Measurements from ENCODE around the gene FAM120B.

Gene FAM120B

GRCh38 chr6:170286934-170287265 lies 19.7 kb upstream of the FAM120B start:
- DNase-seq (ENCODE audit: low spot score) = no peak

GRCh38 chr6:170287371-170287876 lies 19.1 kb upstream of the FAM120B start:
- DNase-seq (ENCODE audit: low spot score) = peak; percentile 62

GRCh38 chr6:170288091-170288631 lies 18.4 kb upstream of the FAM120B start:
- no peak for DNase-seq (ENCODE audit: low spot score)

- DNase-seq (ENCODE audit: low spot score) = no peak
Observed at GRCh38 chr6:170288852-170289179, 17.7 kb upstream of the FAM120B start.

- DNase-seq (ENCODE audit: low spot score) = no peak
Observed at GRCh38 chr6:170289180-170289931, 17.2 kb upstream of the FAM120B start.

GRCh38 chr6:170289951-170290295 lies 16.6 kb upstream of the FAM120B start:
- DNase-seq (ENCODE audit: low spot score) = no peak

GRCh38 chr6:170290296-170291128 lies 16.0 kb upstream of the FAM120B start, which contains the start of gene DLL1:
TSS of gene DLL1 (minus strand) at chr6:170291078. CDS start at chr6:170290139, 939 bp downstream.
- DNase-seq (ENCODE audit: low spot score) = peak; percentile 96

- DNase-seq (ENCODE audit: low spot score) = peak; percentile 92
Observed at GRCh38 chr6:170291271-170292110, 15.1 kb upstream of the FAM120B start.

GRCh38 chr6:170292111-170292406 lies 14.5 kb upstream of the FAM120B start:
- no peak for DNase-seq (ENCODE audit: low spot score)

- DNase-seq (ENCODE audit: low spot score) = peak; percentile 79
Observed at GRCh38 chr6:170292407-170293158, 14.0 kb upstream of the FAM120B start.

GRCh38 chr6:170293341-170294231 lies 13.0 kb upstream of the FAM120B start:
- peak; percentile 46 for DNase-seq (ENCODE audit: low spot score)

- no peak for DNase-seq (ENCODE audit: low spot score)
Observed at GRCh38 chr6:170294298-170294730, 12.2 kb upstream of the FAM120B start.

- DNase-seq (ENCODE audit: low spot score) = peak; percentile 51
Observed at GRCh38 chr6:170294813-170295509, 11.6 kb upstream of the FAM120B start.

GRCh38 chr6:170295510-170296422 lies 10.8 kb upstream of the FAM120B start:
- DNase-seq (ENCODE audit: low spot score) = no peak

GRCh38 chr6:170296423-170296745 lies 10.2 kb upstream of the FAM120B start:
- no peak for DNase-seq (ENCODE audit: low spot score)

- peak; percentile 61 for DNase-seq (ENCODE audit: low spot score)
Observed at GRCh38 chr6:170296746-170297575, 9.6 kb upstream of the FAM120B start.

- DNase-seq (ENCODE audit: low spot score) = peak; percentile 90
Observed at GRCh38 chr6:170297576-170298330, 8.8 kb upstream of the FAM120B start.
